Astrocyte (in vitro differentiated cells and primary cell): Measurements from ENCODE around the gene MCM3AP. TPM values are rescaled to one million over a fixed set of nuclear protein-coding genes. Genes with fewer than 3 reads are reported as not detected.

Experiments
- DNase-seq: peaks from one replicate; pipeline ENCODE4 v3.0.0-alpha.2; 2010; ENCODE audit warnings: low read depth
- FAIRE-seq: peaks from 2 replicates; lab custom pipeline; 2011; peaks lifted over from hg19 to GRCh38; lab: Jason Lieb, UNC
- H2AFZ ChIP-seq: 2 replicates; pipeline ENCODE4 v1.6.0; 2012; ENCODE audit warnings: low read depth, low read length, inconsistent platforms
- H3K27ac ChIP-seq: 2 replicates; pipeline ENCODE4 v1.5.1; 2011; ENCODE audit warnings: low read depth, low read length, inconsistent platforms
- H3K27me3 ChIP-seq: 2 replicates; pipeline ENCODE4 v1.6.0; 2011; ENCODE audit warnings: low read length, inconsistent platforms; ENCODE audit not compliant: insufficient read depth
- H3K36me3 ChIP-seq: 2 replicates; pipeline ENCODE4 v1.5.1; 2011; ENCODE audit warnings: low read length, inconsistent platforms; ENCODE audit not compliant: insufficient read depth
- H3K4me1 ChIP-seq: 2 replicates; pipeline ENCODE4 v1.5.1; 2011; ENCODE audit warnings: low read length, inconsistent platforms; ENCODE audit not compliant: insufficient read depth
- H3K4me2 ChIP-seq: 2 replicates; pipeline ENCODE4 v1.6.0; 2012; ENCODE audit warnings: low read length, inconsistent platforms
- H3K4me3 ChIP-seq: 2 replicates; pipeline ENCODE4 v1.5.1; 2011; ENCODE audit warnings: low read depth, mild to moderate bottlenecking, low read length, inconsistent platforms; ENCODE audit not compliant: insufficient read depth
- H3K79me2 ChIP-seq: 2 replicates; pipeline ENCODE4 v1.6.0; 2012; ENCODE audit warnings: mild to moderate bottlenecking, low read length, inconsistent platforms; ENCODE audit not compliant: insufficient read depth
- H3K9ac ChIP-seq: 2 replicates; pipeline ENCODE4 v1.6.0; 2012; ENCODE audit warnings: mild to moderate bottlenecking, low read length, inconsistent platforms
- H3K9me3 ChIP-seq: 2 replicates; pipeline ENCODE4 v1.5.1; 2012; ENCODE audit warnings: low read depth, mild to moderate bottlenecking, low read length, inconsistent platforms; ENCODE audit not compliant: insufficient read depth
- H4K20me1 ChIP-seq: 2 replicates; pipeline ENCODE4 v1.6.0; 2012; ENCODE audit warnings: low read length, inconsistent platforms; ENCODE audit not compliant: insufficient read depth
- H3K27ac Mint-ChIP-seq: one replicate; pipeline ENCODE4 v1.8.0; 2021; ENCODE audit warnings: mild to moderate bottlenecking, mixed read lengths; ENCODE audit not compliant: unreplicated experiment
- H3K27me3 Mint-ChIP-seq: one replicate; pipeline ENCODE4 v1.8.0; 2021; ENCODE audit warnings: low read depth, mixed read lengths; ENCODE audit not compliant: unreplicated experiment
- H3K36me3 Mint-ChIP-seq: one replicate; pipeline ENCODE4 v1.8.0; 2021; ENCODE audit warnings: low read depth, mixed read lengths; ENCODE audit not compliant: unreplicated experiment
- H3K4me1 Mint-ChIP-seq: one replicate; pipeline ENCODE4 v1.8.0; 2021; ENCODE audit warnings: low read depth, mixed read lengths; ENCODE audit not compliant: unreplicated experiment
- H3K4me3 Mint-ChIP-seq: one replicate; pipeline ENCODE4 v1.8.0; 2021; ENCODE audit warnings: mild to moderate bottlenecking, moderate library complexity, mixed read lengths; ENCODE audit not compliant: unreplicated experiment
- H3K9me3 Mint-ChIP-seq: one replicate; pipeline ENCODE4 v1.8.0; 2021; ENCODE audit warnings: mild to moderate bottlenecking, mixed read lengths; ENCODE audit not compliant: unreplicated experiment
- CTCF ChIP-seq: IDR thresholded peaks from 2 replicates; pipeline ENCODE4 v1.5.1; 2011; ENCODE audit warnings: low read depth, mild to moderate bottlenecking, inconsistent platforms, low read length, moderate library complexity; ENCODE audit not compliant: insufficient read depth
- EZH2 ChIP-seq: IDR thresholded peaks from 2 replicates; pipeline ENCODE4 v1.6.1; 2012; ENCODE audit warnings: mild to moderate bottlenecking, low read length, inconsistent platforms; ENCODE audit not compliant: insufficient read depth
- total RNA-seq: library from RNA; stranded (reverse); gene quantifications from 2 replicates; pipeline ENCODE4 v1.2.1, GENCODE V29; 2021

MCM3AP gene
- total RNA-seq, 1 donor from 2014 or later: 84.2 TPM

- Histone ChIP-seq H3K4me1 (no peaks in the 10 kb centered on the region), H3K9me3 (no peaks in the 10 kb centered on the region), H3K79me2 (no peaks in the 10 kb centered on the region), H3K4me3 (no peak overlapping the region), H3K27me3 (no peaks in the 10 kb centered on the region), H2AFZ (no peak overlapping the region), H3K9ac (no peak overlapping the region), H3K4me2 (no peak overlapping the region), H4K20me1 (peaks cover 25% of the 10 kb centered on the region), H3K27ac (no peak overlapping the region), H3K36me3 (peaks cover 43% of the 10 kb centered on the region)
- Mint-ChIP-seq H3K36me3 (peaks cover 48% of the 10 kb centered on the region), H3K27me3 (no peaks in the 10 kb centered on the region), H3K4me3 (no peak overlapping the region), H3K4me1 (no peaks in the 10 kb centered on the region), H3K27ac (no peak overlapping the region), H3K9me3 (peaks cover 3% of the 10 kb centered on the region)
- DNase-seq (no peak), FAIRE-seq (no peak)
- TF ChIP-seq CTCF (no peak), EZH2 (no peak)
Observed at GRCh38 chr21:46252840-46253239, 32.6 kb downstream of the MCM3AP start.

- FAIRE-seq (no peak), DNase-seq (no peak)
- Mint-ChIP-seq H3K4me3 (no peak overlapping the region), H3K27me3 (no peaks in the 10 kb centered on the region), H3K4me1 (no peaks in the 10 kb centered on the region), H3K36me3 (peaks cover 45% of the 10 kb centered on the region), H3K9me3 (peaks cover 3% of the 10 kb centered on the region), H3K27ac (no peak overlapping the region)
- peaks cover 27% of the 10 kb centered on the region for H4K20me1 ChIP-seq
- no peaks in the 10 kb centered on the region for H3K9me3 ChIP-seq
- H3K9ac ChIP-seq: no peak overlapping the region
- no peak overlapping the region for H3K4me2 ChIP-seq
- H3K4me3 ChIP-seq: no peak overlapping the region
- no peak overlapping the region for H2AFZ ChIP-seq
- H3K4me1 ChIP-seq: no peaks in the 10 kb centered on the region
- no peaks in the 10 kb centered on the region for H3K79me2 ChIP-seq
- H3K36me3 ChIP-seq: peaks cover 36% of the 10 kb centered on the region
- no peak overlapping the region for H3K27ac ChIP-seq
- TF ChIP-seq CTCF (no peak), EZH2 (no peak)
- no peaks in the 10 kb centered on the region for H3K27me3 ChIP-seq
Observed at GRCh38 chr21:46250146-46250725, 35.2 kb downstream of the MCM3AP start.

GRCh38 chr21:46248827-46249226 lies 36.6 kb downstream of the MCM3AP start:
- Mint-ChIP-seq H3K9me3 (no peaks in the 10 kb centered on the region), H3K27me3 (no peaks in the 10 kb centered on the region), H3K4me3 (no peak overlapping the region), H3K27ac (no peak overlapping the region), H3K36me3 (peaks cover 32% of the 10 kb centered on the region), H3K4me1 (no peaks in the 10 kb centered on the region)
- Histone ChIP-seq H3K9ac (no peak overlapping the region), H3K4me1 (no peaks in the 10 kb centered on the region), H3K4me3 (no peak overlapping the region), H4K20me1 (peaks cover 28% of the 10 kb centered on the region), H3K4me2 (no peak overlapping the region), H3K36me3 (peaks cover 35% of the 10 kb centered on the region), H3K9me3 (no peaks in the 10 kb centered on the region), H3K79me2 (no peaks in the 10 kb centered on the region), H3K27ac (no peak overlapping the region), H2AFZ (no peak overlapping the region), H3K27me3 (no peaks in the 10 kb centered on the region)
- no peak for DNase-seq
- no peak for TF ChIP-seq EZH2
- TF ChIP-seq CTCF: no peak
- FAIRE-seq: no peak
